Left forelimb (tissue), 1 donor: Measurements from ENCODE around the gene SHC3.

Experiments
- DNase-seq: peaks from one replicate; pipeline ENCODE4 v3.0.0-alpha.2; 2018; ENCODE audit warnings: low spot score

Gene SHC3

DNA sequence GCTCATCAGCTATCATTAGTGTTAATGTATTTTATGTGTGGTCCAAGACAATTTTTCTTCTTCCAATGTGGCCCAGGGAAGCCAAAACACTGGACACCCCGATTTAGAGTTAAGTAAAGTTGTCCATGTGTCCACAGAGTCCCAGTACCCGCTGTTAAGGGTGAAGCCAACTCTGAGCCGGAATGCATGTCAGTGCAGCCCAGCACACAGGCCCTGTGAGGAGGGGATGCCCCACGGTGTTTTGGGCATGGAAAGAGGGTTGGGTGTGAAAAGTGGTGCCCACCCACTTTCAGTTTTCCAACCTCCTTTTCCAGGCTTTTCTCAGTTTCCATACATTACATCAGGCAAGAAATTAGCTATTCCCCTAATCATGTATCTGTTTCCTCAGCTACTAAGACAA lies 24.4 kb downstream of the SHC3 start:
- DNase-seq, result no peak

DNA sequence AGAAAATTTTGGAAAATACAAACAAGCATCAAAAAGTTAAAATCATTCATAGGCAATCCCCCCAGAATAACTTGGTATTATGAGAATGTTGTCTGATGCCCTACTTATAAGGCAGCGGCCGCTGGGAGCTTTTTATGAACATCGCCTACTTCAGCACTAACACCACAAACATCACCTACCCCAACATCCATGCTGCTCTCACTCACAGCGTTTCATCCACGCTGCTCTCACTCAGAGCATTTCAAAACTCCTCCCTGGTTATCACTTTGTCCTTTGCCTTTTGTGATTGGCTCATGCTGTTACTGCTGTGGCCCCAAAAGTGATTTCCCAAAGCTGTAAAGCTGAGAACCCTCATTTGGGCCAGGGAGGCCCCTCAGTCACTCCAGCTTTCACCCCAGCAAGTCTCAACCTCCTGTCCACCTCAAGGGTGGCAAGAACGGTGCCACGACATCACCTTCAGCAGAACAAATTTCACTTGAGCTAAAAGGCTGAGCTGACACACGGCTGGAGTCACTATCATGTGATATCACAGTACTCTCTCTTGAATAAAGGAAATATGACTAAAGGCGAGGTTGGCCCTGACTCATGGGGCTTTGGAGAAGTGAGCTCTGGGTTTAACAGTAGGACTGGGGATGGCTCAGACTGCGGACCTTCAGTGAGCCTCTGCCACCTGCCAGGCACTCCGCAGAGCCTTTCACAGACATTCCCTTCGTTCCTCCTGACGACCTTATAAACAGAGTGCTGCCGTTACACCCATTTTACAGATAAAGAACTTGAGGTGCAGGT lies 25.2 kb downstream of the SHC3 start:
- DNase-seq, result no peak

DNA sequence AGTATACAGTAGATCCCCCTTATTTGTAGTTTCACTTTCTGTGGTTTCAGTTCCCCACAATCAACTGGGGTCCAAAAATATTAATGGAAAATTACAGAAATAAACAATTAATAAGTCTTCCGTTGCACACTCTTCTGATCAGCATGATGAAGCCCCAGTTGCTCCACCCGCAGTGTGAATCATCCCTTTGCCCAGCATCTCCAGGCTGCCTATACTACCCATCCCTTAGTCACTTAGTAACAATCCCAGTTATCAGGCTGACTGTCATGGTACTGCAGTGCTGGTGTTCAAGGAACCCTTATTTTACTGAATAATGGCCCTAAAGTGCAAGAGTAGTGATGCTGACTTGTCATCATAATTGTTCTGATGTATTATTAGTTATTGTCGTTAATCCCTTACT lies 28.9 kb downstream of the SHC3 start:
- DNase-seq, result no peak

DNA sequence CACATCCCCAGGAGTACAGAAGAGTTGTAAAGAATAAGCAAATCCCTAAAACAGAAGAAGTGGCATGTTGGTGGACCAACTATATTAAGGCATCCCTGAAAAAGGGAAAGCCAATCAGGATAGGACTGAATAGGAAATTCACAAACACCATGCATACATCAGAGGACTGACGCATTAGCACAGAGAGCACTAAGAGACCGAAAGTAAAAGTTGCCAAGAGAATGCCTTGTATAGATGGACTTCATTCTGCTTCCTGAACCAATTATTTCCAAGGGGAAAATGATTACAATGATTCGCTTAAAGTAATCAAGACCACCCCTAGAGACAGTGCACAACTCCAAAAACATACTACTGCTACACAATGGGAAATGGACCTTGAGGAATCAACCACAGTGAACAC lies 33.5 kb downstream of the SHC3 start:
- DNase-seq, result no peak

DNA sequence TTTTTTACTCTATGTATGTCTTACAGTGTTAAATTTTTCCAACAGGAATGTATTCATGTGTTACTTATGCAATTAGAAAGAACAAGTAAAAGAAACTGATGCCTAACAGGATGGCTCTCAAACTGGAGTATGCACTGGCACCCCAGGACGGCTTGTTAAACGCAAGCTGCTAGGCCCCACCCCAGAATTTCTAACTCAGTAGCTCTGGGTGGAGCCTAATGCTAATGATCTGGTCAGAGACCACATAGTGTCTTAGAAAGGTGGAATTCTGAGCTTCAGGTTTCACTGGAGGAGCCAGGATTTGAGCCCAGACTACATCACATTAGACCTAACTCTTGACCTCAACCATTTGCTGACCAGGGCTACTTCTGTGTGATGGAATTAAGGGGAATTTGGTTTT lies 34.4 kb downstream of the SHC3 start:
- no peak for DNase-seq

DNA sequence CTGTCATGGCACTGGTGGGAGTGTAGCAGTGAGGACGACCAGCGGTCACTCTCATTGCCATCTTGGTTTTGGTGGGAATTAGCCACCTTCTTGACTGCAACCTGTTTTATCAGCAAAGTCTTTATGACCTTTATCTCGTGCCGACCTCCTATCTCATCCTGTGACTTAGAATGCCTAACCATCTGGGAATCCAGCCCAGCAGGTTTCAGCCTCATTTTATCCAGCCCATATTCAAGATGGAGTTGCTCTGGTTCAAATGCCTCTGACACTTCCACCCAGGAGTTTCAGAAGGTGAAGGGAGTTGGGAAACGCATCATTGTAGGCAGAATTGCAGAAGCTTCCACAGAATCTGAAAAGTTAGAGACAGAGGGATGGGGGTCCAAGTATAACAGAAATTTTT lies 35.4 kb downstream of the SHC3 start:
- no peak for DNase-seq

DNA sequence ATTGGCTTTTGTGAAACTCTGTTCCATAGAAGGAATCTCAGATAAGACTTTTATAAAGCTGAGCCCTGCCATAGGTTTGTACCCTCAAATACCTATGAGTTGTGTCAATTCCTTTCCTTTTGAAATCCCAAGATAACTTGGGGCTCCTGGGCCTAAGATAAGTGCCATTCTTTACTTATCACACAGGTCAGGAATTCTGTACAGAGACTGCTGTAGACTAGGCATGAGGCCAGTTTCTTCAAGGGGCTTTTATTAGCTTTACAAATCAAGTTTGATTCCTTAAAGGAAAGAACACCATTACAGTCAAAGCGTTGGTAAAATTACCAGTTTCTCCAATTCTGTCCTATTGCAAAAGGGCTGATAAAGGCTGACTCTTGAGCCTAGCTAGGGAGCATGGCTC lies 39.2 kb downstream of the SHC3 start:
- no peak for DNase-seq

DNA sequence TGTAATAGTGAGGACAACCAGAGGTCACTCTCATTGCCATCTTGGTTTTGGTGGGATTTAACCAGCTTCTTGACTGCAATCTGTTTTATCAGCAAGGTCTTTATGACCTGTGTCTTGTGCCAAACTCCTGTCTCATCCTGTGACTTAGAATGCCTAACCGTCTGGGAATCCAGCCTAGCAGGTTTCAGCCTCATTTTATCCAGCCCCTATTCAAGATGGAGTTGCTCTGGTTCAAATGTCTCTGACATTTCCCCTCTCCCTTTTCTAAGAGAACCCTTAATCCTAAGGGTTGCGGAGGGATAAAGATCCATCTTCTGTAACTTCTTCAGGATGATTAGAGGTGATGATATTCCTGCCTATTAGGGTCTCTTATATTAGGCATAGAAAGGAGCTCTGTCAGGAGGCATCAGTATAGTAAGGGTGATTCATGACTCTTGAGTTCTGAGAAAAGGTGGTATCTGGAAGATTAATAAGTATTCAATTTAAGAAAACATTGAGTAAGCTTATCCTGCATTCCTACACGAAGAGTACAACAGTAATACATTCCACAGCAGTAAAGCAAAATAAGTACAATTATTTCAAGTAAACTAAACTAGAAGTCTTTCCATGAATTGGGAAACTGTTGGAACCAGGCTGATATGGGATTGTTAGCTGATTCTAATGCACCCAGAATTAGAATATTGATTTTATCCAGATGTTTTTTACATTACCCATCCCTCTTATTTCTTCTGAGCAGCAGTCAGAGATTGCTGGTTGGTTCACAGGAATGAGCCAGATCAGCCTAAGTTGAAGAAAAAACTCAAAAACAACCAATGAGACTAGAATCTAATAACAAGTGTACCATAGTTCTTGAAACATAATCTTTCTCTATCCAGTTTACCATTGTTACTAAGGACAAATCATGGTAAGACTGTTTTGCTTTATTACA lies 39.9 kb downstream of the SHC3 start:
- no peak for DNase-seq

DNA sequence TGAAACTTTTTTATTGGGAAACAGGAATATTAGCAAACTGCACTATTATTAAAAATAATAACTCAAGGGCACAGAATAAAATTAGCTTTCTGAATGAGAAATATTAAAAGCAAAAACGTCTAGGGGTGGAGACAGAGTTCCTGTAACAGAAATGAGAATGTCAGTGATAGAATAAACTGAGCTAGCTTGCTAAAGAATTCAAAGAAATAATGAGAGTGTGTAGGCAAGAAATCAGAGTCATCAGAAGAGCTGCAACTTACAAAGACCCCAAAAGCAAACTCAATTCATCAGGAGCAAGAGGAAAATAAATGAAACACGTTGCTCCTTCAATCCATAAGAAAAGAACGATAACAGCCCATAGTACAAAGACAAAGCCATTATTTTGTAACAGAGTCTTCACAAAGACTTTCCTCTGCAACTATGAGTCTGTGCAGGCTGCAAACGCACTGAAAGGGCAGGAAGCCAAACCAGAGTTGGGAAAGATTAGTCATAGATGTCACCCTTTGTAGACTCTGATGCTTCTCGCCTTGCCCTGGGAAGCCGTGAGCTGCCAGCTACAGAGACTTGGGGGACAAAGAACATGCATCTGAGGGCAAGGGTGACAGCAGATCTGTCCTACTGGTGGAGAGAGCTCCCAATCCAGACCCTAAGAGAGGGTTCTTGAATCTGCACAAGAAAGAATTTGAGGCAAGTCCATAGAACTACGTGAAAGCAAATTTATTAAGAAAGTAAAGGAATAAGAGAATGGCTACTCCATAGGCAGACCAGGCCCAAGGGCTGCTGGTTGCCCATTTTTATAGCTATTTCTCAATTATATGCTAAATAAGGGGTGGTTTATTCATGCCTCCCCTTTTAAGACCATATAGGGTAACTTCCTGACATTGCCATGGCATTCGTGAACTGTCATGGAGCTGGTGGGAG lies 40.8 kb downstream of the SHC3 start:
- no peak for DNase-seq

DNA sequence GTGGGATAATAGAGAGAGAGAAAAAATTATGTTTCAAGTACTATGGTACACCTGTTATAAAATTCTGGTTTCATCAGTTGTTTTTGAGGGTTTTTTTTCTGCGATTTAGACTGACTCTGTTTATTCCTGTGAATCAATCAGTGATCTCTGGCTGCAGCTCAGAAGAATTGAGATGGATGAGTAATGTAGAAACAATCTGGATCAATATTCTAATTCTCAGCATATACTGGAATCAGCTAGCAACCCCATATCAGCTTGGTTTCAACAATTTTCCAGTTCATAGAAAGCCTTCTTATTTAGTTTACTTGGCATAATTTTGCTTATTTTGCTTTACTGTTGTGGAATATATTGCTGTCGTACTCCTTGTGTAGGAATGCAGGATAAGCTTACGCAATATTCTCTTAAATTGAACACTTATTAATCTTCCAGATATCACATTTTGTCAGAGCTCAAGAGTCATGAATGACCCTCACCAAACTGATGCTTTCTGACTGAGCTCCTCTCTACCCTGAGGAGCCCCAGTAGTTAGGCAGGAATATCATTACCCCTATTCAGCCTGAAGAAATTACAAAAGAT lies 42.9 kb downstream of the SHC3 start:
- DNase-seq, result no peak

DNA sequence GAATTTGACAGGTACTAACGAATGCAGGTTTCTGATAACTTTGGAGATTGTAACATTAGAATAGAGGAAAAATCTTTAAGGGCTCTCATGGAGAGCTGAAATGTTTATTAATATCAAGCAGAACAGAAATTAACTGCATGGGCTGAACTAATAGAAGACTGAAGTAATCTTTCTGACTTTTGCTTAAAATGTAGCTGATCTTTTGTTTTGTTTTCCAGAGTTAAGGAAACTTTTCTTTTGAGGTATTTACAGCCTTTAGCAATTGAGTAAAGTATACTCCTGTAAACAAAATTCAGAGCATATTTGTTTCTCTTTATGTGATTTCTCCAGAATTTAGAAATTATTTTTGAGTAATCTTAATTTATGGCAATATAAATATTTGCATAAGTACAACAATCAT lies 43.9 kb downstream of the SHC3 start:
- DNase-seq, result no peak

DNA sequence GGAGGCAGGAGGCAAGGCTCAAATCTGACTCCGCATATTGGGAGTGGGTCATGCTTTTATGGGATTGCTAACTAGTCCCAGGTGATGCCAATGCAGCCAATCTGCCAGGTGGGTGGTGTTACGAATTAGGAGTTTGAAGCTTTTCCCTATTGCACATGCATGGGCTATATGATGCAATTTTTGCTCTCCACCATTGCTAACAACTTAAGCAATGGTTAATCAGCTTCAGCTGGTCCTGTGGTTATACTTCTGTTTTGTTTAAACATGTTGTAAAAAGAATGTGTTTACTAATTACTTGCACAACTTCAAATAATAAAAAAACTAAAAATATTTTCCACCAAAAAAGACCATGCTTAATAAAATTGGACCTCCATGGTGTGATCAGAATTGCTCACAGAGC lies 55.7 kb downstream of the SHC3 start:
- DNase-seq, result no peak

DNA sequence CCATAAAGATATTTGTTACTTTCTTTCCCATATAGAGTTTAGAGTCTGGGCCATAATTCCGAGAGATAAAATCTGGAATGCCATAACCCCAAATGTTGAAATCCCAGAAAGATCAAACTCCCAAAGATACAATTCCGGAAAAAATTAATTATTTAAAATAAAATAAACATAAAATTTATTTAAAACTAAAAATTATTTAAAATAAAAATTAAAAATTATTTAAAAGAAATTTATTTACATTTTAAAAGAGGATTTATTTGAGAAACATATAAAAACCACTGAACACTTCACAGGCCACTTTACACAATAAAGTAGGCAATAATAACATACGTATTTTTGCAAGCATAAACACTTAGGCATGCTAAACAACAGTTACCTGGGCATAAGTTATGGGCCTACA lies 57.9 kb downstream of the SHC3 start:
- DNase-seq, result no peak

DNA sequence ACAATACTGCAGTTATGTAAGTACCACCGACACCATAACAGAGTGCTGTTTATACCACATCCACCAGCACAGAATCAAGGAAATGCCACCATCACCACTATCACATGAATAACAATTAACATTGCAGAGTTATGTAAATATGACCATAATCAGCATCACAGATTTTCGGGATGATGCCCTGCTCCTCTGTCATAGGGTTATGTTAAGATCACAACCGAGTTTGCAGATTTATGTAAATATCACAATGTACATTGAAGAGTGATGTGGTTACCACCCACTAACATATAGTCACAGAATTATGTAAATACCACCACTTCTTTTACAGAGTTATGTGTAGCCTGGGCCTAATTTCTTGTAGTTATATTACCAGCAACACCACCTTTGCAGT lies 61.8 kb downstream of the SHC3 start:
- no peak for DNase-seq

DNA sequence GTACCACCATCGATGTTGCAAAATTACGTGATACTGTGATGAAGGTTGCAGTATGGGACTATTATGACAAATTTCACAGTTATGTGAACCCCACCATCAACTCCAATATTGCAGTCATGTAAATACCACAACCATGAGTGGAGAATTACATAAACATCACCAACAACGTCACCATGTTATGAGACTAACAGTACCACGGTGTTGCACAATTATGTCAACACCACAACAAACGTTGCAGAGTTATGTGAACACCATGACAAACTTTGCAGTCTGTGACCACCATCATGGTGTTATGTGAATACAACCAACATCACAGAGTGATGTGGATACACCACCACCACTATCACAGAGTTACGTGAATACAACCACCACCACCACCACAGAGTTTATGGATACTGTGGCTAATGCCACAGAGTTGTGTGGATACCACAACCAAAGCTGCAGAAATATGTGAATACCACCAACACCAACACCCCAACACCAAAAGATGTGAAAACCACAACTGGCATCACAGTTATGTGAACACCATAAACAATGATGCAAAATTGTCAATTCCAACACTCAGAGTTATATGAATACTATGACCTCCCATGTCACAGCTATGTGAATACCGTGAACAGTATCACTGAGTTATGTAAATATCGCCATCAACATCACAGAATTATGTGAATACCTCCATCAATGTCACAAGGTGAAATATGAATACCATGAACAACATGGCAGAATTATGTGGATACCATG lies 62.4 kb downstream of the SHC3 start:
- DNase-seq, result no peak

DNA sequence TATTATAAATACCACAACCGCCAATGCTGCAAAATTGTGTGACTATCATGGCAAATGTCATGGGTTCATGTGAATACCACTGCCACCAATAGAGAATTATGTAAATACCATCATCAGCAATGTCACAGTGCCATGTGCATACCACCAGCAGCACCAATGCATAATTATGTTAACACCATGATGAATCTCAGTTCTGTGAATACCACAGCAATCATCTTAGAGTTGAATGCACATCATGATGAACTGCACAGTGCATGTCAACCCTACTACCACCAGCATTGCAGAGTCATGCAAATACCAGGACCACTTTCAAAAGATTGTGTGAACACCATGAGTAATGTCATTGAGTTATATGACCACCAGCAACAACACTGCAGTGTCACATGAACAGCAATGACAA lies 63.2 kb downstream of the SHC3 start:
- DNase-seq, result no peak

DNA sequence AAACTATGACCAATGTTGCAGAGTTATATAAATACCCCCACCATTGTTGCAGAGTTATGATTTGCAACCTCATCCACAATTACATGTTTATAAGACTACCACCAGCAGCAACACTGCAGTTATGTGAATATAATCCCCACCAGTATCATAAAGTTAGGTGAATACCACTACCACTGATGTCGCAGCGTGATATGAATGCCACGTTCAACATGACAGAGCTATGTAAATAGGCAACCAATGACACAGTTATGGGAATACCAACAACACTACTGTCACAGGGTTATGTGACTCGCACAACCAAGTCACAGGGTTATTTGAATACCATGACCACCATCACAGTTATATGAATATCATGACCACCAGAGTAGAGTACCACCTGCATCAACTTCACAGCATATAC lies 63.9 kb downstream of the SHC3 start:
- no peak for DNase-seq

DNA sequence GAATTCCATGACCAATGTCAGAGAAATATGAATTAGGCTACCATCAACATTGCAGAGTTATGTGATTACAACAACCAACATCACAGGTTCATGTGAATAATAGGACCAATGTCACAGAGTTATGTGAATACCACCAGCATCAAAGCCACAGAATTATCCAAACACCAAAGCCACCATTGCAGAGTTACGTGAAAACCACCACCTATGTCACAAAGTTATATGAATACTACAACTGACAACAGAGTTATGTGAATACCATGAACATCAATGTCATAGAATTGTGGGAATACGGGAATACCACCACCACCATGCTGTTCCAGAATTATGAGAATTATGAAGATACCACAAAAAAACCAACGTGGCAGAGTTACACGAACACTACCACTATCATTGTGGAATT lies 64.8 kb downstream of the SHC3 start:
- DNase-seq, result no peak

DNA sequence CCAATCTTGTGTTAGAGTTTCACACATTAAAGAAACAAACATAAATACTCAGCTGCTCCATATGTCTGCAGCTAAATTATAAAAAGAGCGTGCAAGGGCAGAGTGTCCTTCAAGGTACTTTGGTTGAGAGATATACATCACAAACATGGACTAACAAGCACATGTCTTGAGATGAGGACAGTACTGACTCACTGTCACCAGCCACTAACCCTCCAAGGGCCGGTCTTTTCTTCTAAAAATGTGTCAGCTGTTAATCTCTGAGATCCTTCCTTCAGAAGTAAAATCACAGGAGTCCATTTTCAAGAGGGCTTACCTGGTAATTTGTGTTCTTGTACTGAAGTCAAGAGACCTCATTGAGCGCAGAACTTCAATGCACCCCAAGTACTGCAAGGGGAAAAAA lies 66.4 kb downstream of the SHC3 start:
- no peak for DNase-seq

DNA sequence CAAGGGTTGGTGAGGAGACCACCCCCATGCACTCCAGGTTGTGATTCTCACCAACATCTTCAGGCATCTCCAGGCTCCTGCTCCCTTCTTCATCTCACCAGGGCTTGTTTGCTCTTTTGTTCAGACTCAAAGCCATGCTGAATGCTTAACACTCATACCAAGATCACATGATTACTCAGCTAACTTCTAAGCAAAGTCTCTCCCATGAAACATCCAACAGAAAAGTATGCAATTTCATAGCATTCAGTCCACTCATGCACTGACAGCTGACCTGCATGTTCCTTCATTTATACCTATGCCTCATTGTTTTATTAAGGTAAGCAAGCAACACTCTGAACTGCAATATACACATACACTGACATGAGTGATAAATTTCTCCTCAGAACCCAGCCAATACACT lies 69.0 kb downstream of the SHC3 start:
- DNase-seq, result no peak

DNA sequence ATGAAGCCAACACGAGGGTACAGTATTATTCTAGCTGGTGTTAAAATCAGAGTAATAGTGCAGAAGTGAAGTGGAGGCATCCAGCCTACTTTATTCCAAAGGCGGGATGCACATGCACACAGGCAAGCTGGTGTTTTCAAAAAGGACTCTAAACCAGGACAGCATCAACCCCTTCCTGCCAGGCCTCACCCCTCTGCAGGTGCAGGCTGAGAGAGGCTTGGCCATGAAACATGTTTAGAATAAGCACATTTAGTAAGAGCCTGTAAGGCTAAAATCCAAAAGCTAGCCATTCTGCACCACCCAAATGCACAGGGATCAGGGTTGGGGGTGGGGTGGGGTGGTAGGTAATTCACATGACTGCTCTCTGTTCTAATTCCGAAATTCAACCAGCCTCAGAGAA lies 71.2 kb downstream of the SHC3 start:
- no peak for DNase-seq
